Activated T-cell treated with anti-CD3 and anti-CD28 coated beads for 24 hours (primary cell): ENCODE results near the gene CHD5.
A peak's percentile ranks its signal among the peaks of the same experiment; 100 is the strongest.

Experiments used
- DNase-seq: peaks from one replicate; pipeline ENCODE4 v3.0.0-alpha.2; 2020; ENCODE audit warnings: low read depth

The CHD5 gene

DNA sequence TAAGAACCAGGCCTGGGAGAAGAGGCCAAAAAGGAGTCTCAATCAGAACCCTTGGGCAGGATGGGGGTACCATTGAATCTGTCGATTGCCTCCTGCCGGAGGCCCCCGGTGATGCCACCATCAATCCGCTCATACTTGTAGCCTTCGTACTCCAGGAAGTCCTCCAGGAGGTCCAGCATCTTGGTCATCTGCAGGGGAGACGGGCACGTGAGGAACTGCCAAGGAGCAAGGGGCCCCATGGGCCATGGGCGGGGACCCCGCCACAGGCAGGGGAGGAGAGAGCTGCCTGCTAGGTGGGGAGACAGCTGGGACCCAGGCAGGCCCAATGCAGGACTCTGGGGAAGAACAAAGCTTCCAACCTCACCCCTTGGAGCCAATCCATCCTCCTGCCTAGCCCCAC, 48.6 kb downstream of the CHD5 start:
- DNase-seq = no peak

DNA sequence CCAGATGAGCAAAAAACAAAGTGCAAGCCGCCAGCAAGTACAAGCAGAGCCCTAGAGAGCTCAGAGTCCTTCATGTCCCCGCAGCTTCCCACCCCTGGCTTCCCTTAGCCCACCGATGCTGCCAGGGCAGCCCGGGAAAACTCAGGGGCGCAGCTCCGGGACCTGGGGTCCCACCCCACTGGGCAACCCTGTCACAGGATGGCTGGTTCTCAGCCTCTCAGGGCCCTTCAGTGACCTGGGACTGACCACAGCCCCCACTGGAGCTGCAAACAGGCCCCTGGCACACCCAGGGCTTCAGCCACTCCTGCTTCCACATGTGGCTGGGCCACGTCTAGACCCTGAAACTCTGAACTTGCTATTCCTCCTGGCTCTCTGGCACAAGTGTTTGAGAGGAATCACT, 49.5 kb downstream of the CHD5 start:
- DNase-seq = no peak

- no peak for DNase-seq
Measured at GRCh38 chr1:6130036-6130435, 50.1 kb downstream of the CHD5 start.

GRCh38 chr1:6129313-6129712, 50.8 kb downstream of the CHD5 start:
- no peak for DNase-seq

DNA sequence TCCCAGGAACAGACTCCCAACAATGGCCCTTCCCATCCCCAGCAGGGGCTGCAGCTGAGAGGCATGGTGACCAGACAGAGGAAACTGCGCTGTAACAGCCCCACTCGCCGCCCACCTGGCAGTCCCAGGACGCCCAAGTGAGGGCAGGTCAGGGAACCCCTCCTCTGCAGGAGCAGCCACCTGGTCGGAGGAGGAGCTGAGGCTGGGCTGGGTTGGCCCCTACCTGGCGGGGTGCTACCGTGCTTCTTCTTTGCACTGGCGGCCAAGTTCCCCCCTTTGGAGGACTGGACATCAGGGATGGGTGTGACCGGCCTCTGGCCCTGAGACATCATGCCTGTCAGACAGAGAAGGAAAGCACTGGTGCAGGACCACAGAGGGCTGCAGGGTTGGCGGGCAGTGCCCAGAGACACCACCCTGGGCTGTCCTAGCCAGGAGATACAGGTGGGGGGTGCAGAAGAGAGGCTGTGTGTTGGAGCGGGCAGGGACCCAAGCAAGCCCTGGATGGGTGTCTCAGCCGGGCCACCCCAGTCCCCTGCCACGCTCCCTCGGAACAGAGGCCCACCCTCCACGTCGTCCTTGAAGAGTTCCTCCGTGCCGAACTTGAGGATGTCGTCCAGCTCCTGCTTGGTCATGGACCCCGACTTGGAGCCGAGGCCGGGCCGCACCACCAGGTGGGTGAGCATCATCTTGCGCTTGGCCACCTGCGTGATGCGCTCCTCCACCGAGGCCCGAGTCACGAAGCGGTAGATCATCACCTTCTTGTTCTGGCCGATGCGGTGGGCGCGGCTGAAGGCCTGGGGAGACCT, 51.6 kb downstream of the CHD5 start:
- no peak for DNase-seq

DNA sequence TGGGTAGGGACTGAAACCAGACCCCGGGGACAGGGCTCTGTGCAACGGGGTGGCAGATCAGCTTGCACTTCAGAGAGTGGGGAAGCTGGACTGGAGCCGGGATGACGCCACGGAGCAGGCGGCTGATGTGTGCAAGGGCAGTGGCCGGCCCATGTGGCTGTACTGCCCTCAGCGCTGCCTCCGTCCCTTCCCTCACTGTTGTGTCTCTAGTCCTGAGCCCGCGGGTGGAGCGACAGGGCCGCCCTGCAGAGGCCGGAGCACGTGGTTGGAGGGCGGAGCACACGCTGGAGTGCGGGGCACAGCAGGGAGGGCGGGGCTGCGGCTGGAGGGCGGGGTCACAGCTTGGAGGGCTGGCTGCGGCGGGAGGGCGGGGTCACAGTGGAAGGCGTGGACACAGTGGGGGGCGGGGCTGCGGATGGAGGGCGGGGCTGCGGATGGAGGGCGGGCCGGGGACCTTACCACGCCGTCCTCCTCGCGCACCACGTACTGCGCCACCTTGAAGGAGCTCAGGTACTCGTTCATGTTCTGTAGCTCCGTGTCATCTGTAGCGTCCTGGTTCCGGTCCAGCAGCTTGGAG, 52.4 kb downstream of the CHD5 start:
- peak; percentile 59 for DNase-seq

GRCh38 chr1:6126521-6127067, 53.5 kb downstream of the CHD5 start:
- no peak for DNase-seq

DNA sequence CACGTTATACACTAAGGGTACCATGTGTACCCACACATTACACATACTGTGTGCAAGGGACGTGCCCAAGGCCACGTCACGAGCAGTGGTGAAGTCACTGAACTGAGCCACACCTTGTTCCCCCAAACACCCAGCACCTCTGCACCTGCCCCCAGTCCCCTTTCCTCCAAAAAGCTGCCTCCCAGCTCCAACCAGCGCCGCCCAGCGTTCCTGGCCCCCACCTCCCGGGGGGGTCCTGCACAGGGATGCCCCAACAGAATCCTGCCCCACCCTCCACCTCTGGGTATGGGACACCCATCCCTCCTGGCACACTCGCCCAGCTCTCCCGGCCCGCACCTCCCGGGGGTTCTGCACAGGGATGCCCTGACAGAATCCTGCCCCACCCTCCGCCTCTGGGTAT, 54.1 kb downstream of the CHD5 start:
- DNase-seq = no peak

DNA sequence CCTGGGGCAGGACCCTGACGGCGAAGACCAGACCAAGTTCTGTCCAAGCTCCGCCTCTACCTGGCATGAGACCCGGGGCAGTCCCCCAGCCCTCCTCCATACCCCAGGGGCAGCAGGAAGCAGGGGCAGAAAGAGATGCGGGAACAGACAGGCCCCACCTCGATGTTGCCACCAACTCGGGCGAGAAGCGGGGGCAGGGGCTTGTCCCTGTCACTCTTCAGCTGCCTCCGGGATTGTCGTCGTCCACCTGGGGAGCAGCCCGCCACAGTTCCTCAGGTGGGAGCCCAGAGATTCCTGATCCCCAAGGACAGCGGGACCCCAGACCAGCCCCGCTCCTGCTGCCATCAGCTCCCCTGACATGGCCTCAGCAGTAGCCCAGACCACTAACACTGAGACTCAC, 54.8 kb downstream of the CHD5 start:
- DNase-seq = no peak

DNA sequence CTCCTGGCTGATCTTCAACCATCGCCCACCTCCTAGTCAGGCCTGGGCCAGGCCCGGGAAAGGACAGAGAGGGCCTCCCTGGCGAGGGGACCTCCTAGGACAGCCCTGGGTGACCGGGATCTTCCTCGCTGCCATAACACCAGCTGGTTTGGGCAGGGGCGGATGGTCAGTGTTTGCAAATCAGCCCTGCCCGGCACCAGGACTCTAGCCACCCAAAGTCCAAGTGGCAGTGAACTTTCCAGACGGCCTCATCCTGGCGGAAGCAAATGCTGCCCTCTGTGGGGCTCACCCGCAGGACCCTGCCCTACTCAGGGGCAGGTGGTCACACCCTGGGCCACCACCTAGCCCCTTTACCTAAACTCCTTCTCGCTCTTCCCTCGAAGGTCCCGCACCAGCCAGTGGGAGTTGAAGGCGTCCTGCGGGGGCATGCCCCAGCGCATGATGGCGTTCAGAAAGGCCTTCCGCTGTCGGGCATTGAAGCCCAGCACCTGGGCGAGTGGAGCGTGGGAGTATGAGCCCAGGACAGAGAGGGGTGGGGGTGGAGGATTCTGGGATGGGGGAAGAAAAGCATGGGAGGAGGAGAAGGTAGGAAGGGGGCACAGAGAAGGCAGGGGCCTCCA, 55.3 kb downstream of the CHD5 start:
- DNase-seq = no peak

DNA sequence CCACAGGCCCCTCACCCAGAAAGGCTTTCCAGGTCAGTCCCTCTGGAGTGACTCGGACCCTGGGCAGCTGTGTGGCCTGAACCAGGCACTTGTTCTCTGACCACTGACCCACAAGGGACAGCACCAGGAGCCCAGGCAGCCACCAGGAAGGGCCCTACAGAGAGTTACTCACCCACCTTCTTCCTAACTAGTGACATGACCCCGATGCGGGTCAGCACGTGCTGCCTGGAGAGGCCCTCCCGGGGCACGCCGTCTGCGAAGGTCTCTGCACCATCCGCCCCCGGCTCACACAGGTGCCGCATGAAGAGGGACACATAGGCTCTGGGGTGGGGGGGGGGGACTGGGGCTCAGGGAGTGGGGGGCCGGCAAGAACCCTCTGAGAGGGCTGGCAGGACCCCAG, 55.8 kb downstream of the CHD5 start:
- DNase-seq = no peak

- no peak for DNase-seq
Measured at GRCh38 chr1:6123816-6124215, 56.3 kb downstream of the CHD5 start.

DNA sequence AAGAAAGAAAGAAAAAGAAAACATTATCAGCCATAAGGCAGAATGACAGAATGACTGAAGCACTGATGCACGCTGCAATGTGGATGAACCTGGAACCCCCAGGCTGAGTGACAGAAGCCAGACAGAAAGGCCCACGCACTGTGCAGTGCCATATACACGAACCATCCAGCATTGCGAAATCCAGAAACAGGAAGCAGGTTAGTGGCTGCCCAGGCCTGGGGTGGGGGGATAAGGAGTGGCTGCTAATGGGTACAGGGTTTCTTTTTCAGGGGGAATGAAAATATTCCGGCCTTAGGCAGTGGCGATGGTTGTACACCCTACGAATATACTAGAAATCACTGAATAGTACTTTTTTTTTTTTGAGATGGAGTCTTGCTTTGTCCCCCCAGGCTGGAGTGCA, 57.0 kb downstream of the CHD5 start:
- DNase-seq = no peak

GRCh38 chr1:6121651-6122370, 58.3 kb downstream of the CHD5 start:
- no peak for DNase-seq

DNA sequence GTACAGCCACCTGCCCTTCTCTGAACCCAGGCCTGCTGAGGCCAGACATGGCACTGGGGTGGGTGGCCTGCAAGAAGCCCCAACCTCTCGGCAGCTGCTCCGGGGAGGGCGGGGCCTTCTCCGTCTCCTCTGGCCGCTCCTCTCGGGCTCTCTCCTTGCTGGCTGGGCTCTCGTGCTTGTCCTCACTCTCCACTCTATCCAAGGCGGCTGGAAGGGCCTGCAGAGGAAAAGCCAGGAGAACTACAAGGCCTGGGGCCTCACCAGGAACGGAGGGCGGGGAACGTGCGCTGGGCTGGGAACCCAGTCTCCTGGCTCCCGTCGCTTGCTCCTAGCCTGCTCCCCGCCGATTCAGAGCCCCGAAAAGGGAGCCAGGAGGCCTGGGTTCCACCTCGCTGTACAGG, 59.1 kb downstream of the CHD5 start:
- DNase-seq = no peak

DNA sequence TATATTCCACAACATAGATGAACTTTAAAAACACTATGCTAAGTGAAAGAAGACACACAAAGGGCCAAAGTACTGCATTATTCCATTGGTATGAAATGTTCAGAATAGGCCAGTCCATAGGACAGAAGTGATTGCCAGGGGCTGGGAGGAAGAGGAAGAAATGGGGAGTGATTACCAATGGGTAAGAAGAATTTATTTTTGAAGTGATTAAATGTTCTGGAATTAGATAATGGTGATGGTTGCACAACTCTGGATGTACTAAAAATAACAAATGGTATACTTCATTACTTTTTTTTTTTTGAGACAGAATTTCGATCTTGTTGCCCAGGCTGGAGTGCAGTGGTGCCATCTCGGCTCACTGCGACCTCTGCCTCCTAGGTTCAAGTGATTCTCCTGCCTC, 61.7 kb downstream of the CHD5 start:
- DNase-seq = no peak

DNA sequence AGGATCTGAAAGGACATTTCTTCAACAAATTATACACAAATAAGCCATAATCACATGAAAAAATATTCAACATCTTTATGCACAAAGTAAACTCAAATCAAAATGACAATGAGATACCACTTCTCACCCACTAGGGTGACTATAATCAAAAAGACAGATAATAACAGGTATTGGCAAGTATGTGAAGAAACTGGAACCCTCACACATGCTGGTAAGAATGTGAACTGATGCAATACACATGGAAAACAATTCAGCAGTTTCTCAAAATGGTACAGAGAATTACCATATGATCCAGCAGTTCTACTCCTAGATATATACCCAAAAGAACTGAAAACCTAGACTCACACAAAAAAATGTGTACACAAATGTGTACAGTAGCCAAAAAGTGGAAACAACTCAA, 62.5 kb downstream of the CHD5 start:
- no peak for DNase-seq

DNA sequence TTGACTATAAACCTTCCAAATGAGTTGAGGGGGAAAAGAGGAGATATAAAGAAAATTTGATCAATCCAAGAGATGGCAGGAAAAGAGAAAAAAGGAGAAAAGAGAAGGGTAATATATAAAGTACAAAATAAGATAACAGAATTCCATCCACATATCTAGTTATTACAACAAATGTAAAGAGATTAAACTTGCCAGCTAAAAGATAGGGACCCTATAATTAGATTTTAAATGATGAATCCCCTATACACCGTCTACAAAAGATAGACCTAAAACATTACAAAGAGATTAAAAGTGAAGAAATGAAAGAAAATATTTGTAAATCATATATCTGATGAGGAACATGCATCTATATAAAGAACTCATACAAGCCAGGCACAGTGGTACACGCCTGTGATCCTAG, 63.1 kb downstream of the CHD5 start:
- DNase-seq = no peak

- DNase-seq = no peak
Measured at GRCh38 chr1:6116137-6116536, 64.0 kb downstream of the CHD5 start.

- no peak for DNase-seq
Measured at GRCh38 chr1:6113745-6114144, 66.4 kb downstream of the CHD5 start.

GRCh38 chr1:6113116-6113515, 67.0 kb downstream of the CHD5 start:
- DNase-seq = no peak

DNA sequence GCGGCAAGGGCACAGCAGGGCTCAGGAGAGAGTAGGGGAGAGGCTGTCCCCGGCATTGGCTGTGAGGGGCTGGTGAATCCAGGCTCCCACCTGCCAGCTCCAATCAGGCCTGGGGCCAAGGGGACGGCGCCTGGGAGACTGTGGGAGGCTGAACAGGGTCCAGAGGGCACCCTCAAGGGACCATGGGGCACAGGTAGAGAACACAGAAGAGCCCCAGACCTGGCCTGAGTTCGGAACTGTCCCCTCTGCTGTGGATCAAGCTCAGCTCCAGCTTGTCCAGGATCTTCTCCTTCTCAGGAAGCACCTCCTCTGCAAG, 67.5 kb downstream of the CHD5 start:
- no peak for DNase-seq
